K562 (cell line): Measurements from ENCODE around the gene AHCYL1. TPM values are rescaled to one million over a fixed set of nuclear protein-coding genes. Genes with fewer than 3 reads are reported as not detected.

Experiments
- CC2D1A ChIP-seq: fragments of 450-650 bp; IDR thresholded peaks from 2 replicates; pipeline ENCODE4 v1.6.1; 2017; ENCODE audit warnings: mild to moderate bottlenecking
- RBM22 ChIP-seq: fragments of 200-400 bp; formaldehyde crosslinking; IDR thresholded peaks from 2 replicates; pipeline ENCODE4 v1.6.1; 2018; ENCODE audit warnings: low read length, low read depth; ENCODE audit not compliant: poor library complexity, severe bottlenecking
- RCOR1 ChIP-seq, 2 experiments: IDR thresholded peaks; 2 replicates each; pipeline ENCODE4 v1.6.1; 2012; ENCODE audit warnings: low read depth in 2 of 2, low read length in 2 of 2, borderline replicate concordance in 1 of 2, improper control_type of control experiment in 1 of 2
- ZNF311 ChIP-seq: fragments of 250-450 bp; sonication (Bioruptor Pico); IDR thresholded peaks from 2 replicates; pipeline ENCODE4 v1.4.0; 2020; ENCODE audit warnings: mild to moderate bottlenecking, moderate library complexity
- polyA plus RNA-seq, 8 experiments: library from polyadenylated mRNA; depleted of rRNA in 4 of 8; stranded (reverse) in 5 of 8; unstranded in 3 of 8; fragments of >200 nt; fragmentation: Nextera tagmentation in 2 of 8; fragmentation: Illumina TruSeq in 1 of 8; extraction: Ambion mirVana in 2 of 8; extraction: Trizol in 1 of 8; gene quantifications; 2 replicates each; pipeline versions ENCODE4 v1.2.1 to v1.2.3, GENCODE V29; 2011 to 2014; ENCODE audit warnings: inconsistent platforms in 1 of 8, missing spikeins in 1 of 8
- total RNA-seq, 7 experiments: library from RNA; depleted of rRNA in 6 of 7; stranded (reverse); fragments of >200 nt in 6 of 7; fragmentation: Illumina TruSeq in 2 of 7; extraction: Trizol in 2 of 7; gene quantifications; 2 replicates each; pipeline versions ENCODE4 v1.2.1 to v1.2.3, GENCODE V29; 2011 to 2021; ENCODE audit warnings: low replicate concordance in 1 of 7
- TF ChIP-seq, protein P1 (sequence below): fragments of 450-650 bp; IDR thresholded peaks from 2 replicates; pipeline ENCODE4 v1.6.1; 2016; ENCODE audit warnings: mild to moderate bottlenecking, moderate library complexity
- TF ChIP-seq, protein P2 (sequence below): IDR thresholded peaks from 3 replicates; pipeline ENCODE4 v1.6.1; 2011; ENCODE audit warnings: borderline replicate concordance, mild to moderate bottlenecking, moderate library complexity; ENCODE audit not compliant: insufficient read length; ENCODE audit errors: extremely low read depth
- TF ChIP-seq, protein P3 (sequence below): sonication (generic); formaldehyde crosslinking; IDR thresholded peaks from 2 replicates; pipeline ENCODE4 v1.8.0; 2022; ENCODE audit warnings: missing genetic modification reagents, mild to moderate bottlenecking, borderline replicate concordance
- TF ChIP-seq, protein P4 (sequence below): IDR thresholded peaks from 2 replicates; pipeline ENCODE4 v1.6.1; 2011; ENCODE audit not compliant: insufficient read length; ENCODE audit errors: extremely low read depth

The AHCYL1 gene
- total and polyA plus RNA-seq, 9 of the 15 experiments (the other 6 are each of a cell fraction or from before 2014, with no cell fraction given): 27.3 to 118 (median 44.5) TPM

DNA sequence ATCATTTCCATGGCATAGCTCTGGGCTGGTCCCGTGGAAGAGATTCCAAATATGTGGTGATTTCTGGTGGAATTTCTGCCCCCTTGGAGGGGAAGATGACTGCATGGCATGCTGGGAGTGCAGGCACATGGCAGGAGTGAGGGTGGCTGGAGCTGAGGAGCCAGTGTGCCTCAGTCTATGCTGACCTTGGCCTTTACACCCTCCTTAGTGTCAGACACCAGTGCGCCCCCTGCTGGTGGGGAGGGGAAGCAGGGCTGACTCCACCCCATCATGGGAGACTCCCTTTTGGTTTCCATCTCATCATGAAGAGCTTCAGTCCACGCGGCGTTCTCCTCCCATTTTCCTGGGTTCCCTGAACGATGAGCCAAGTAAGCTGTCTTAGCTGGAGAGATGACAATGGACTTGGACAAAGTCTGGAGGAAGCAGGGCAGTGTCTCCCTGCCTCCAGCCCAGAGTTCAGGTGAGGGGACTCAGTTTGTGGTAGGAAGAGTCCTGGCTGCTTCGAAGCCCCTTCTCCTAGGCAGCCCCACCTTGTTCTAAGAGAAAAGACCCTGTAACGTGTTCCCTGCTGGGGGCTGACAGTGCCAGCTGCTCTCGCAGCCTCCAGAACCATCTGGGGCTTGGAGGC is 75.6 kb downstream of the AHCYL1 start (continued):
- TF ChIP-seq, protein P1, sequence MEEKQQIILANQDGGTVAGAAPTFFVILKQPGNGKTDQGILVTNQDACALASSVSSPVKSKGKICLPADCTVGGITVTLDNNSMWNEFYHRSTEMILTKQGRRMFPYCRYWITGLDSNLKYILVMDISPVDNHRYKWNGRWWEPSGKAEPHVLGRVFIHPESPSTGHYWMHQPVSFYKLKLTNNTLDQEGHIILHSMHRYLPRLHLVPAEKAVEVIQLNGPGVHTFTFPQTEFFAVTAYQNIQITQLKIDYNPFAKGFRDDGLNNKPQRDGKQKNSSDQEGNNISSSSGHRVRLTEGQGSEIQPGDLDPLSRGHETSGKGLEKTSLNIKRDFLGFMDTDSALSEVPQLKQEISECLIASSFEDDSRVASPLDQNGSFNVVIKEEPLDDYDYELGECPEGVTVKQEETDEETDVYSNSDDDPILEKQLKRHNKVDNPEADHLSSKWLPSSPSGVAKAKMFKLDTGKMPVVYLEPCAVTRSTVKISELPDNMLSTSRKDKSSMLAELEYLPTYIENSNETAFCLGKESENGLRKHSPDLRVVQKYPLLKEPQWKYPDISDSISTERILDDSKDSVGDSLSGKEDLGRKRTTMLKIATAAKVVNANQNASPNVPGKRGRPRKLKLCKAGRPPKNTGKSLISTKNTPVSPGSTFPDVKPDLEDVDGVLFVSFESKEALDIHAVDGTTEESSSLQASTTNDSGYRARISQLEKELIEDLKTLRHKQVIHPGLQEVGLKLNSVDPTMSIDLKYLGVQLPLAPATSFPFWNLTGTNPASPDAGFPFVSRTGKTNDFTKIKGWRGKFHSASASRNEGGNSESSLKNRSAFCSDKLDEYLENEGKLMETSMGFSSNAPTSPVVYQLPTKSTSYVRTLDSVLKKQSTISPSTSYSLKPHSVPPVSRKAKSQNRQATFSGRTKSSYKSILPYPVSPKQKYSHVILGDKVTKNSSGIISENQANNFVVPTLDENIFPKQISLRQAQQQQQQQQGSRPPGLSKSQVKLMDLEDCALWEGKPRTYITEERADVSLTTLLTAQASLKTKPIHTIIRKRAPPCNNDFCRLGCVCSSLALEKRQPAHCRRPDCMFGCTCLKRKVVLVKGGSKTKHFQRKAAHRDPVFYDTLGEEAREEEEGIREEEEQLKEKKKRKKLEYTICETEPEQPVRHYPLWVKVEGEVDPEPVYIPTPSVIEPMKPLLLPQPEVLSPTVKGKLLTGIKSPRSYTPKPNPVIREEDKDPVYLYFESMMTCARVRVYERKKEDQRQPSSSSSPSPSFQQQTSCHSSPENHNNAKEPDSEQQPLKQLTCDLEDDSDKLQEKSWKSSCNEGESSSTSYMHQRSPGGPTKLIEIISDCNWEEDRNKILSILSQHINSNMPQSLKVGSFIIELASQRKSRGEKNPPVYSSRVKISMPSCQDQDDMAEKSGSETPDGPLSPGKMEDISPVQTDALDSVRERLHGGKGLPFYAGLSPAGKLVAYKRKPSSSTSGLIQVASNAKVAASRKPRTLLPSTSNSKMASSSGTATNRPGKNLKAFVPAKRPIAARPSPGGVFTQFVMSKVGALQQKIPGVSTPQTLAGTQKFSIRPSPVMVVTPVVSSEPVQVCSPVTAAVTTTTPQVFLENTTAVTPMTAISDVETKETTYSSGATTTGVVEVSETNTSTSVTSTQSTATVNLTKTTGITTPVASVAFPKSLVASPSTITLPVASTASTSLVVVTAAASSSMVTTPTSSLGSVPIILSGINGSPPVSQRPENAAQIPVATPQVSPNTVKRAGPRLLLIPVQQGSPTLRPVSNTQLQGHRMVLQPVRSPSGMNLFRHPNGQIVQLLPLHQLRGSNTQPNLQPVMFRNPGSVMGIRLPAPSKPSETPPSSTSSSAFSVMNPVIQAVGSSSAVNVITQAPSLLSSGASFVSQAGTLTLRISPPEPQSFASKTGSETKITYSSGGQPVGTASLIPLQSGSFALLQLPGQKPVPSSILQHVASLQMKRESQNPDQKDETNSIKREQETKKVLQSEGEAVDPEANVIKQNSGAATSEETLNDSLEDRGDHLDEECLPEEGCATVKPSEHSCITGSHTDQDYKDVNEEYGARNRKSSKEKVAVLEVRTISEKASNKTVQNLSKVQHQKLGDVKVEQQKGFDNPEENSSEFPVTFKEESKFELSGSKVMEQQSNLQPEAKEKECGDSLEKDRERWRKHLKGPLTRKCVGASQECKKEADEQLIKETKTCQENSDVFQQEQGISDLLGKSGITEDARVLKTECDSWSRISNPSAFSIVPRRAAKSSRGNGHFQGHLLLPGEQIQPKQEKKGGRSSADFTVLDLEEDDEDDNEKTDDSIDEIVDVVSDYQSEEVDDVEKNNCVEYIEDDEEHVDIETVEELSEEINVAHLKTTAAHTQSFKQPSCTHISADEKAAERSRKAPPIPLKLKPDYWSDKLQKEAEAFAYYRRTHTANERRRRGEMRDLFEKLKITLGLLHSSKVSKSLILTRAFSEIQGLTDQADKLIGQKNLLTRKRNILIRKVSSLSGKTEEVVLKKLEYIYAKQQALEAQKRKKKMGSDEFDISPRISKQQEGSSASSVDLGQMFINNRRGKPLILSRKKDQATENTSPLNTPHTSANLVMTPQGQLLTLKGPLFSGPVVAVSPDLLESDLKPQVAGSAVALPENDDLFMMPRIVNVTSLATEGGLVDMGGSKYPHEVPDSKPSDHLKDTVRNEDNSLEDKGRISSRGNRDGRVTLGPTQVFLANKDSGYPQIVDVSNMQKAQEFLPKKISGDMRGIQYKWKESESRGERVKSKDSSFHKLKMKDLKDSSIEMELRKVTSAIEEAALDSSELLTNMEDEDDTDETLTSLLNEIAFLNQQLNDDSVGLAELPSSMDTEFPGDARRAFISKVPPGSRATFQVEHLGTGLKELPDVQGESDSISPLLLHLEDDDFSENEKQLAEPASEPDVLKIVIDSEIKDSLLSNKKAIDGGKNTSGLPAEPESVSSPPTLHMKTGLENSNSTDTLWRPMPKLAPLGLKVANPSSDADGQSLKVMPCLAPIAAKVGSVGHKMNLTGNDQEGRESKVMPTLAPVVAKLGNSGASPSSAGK: no peak
- no peak for TF ChIP-seq RBM22
- TF ChIP-seq, protein P2, sequence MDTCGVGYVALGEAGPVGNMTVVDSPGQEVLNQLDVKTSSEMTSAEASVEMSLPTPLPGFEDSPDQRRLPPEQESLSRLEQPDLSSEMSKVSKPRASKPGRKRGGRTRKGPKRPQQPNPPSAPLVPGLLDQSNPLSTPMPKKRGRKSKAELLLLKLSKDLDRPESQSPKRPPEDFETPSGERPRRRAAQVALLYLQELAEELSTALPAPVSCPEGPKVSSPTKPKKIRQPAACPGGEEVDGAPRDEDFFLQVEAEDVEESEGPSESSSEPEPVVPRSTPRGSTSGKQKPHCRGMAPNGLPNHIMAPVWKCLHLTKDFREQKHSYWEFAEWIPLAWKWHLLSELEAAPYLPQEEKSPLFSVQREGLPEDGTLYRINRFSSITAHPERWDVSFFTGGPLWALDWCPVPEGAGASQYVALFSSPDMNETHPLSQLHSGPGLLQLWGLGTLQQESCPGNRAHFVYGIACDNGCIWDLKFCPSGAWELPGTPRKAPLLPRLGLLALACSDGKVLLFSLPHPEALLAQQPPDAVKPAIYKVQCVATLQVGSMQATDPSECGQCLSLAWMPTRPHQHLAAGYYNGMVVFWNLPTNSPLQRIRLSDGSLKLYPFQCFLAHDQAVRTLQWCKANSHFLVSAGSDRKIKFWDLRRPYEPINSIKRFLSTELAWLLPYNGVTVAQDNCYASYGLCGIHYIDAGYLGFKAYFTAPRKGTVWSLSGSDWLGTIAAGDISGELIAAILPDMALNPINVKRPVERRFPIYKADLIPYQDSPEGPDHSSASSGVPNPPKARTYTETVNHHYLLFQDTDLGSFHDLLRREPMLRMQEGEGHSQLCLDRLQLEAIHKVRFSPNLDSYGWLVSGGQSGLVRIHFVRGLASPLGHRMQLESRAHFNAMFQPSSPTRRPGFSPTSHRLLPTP: no peak
- TF ChIP-seq, protein P3, sequence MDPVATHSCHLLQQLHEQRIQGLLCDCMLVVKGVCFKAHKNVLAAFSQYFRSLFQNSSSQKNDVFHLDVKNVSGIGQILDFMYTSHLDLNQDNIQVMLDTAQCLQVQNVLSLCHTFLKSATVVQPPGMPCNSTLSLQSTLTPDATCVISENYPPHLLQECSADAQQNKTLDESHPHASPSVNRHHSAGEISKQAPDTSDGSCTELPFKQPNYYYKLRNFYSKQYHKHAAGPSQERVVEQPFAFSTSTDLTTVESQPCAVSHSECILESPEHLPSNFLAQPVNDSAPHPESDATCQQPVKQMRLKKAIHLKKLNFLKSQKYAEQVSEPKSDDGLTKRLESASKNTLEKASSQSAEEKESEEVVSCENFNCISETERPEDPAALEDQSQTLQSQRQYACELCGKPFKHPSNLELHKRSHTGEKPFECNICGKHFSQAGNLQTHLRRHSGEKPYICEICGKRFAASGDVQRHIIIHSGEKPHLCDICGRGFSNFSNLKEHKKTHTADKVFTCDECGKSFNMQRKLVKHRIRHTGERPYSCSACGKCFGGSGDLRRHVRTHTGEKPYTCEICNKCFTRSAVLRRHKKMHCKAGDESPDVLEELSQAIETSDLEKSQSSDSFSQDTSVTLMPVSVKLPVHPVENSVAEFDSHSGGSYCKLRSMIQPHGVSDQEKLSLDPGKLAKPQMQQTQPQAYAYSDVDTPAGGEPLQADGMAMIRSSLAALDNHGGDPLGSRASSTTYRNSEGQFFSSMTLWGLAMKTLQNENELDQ (CRISPR knock-in tag): no peak
- peak; percentile 50; the same call in 1 of the 2 replicates for TF ChIP-seq CC2D1A
- no peak for TF ChIP-seq ZNF311
- TF ChIP-seq RCOR1 (IDR thresholded peaks at IDR 0.05; ENCODE audit: borderline replicate concordance in 1 of 2, low read depth in 2 of 2, low read length in 2 of 2): peak in 1 of 2 experiments; percentile 75; a peak in 2 of 4 replicates
- TF ChIP-seq, protein P4, sequence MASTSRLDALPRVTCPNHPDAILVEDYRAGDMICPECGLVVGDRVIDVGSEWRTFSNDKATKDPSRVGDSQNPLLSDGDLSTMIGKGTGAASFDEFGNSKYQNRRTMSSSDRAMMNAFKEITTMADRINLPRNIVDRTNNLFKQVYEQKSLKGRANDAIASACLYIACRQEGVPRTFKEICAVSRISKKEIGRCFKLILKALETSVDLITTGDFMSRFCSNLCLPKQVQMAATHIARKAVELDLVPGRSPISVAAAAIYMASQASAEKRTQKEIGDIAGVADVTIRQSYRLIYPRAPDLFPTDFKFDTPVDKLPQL: no peak
